HEK293 (cell line): Measurements from ENCODE around the gene GAREM1.

Experiments
- CTCF ChIA-PET: fragments of 350-600 bp; formaldehyde crosslinking; extraction: SDS; loops from one replicate; lab custom pipeline; 2021; ENCODE audit warnings: antibody characterized with exemption; lab: Yijun Ruan, JAX
- POLR2A ChIA-PET: fragments of 300-600 bp; formaldehyde crosslinking; extraction: SDS; loops from one replicate; lab custom pipeline; 2020; ENCODE audit warnings: antibody characterized with exemption, inconsistent platforms; lab: Yijun Ruan, JAX
- H3K27ac ChIP-seq: fragments of 200-500 bp; sonication (Bioruptor generic); 2 replicates; pipeline ENCODE4 v1.5.1; 2014; ENCODE audit warnings: low read depth, low read length, control low read depth, inconsistent platforms; ENCODE audit errors: extremely low read depth
- H3K36me3 ChIP-seq, 2 experiments: fragments of 200-500 bp in 1 of 2; sonication (Bioruptor generic) in 1 of 2; 1 replicate in 1 of 2; 2 replicates in 1 of 2; pipeline ENCODE4 v1.5.1; 2014 to 2017; ENCODE audit warnings: inconsistent platforms in 2 of 2, low read length in 2 of 2; ENCODE audit not compliant: control insufficient read depth in 2 of 2, insufficient read depth in 1 of 2
- H3K4me1 ChIP-seq: fragments of 200-500 bp; sonication (Bioruptor generic); 2 replicates; pipeline ENCODE4 v1.5.1; 2014; ENCODE audit warnings: mild to moderate bottlenecking, low read length, inconsistent platforms; ENCODE audit not compliant: control insufficient read depth, insufficient read depth
- H3K4me3 ChIP-seq: 2 replicates; pipeline ENCODE4 v1.5.1; 2011; ENCODE audit warnings: low read depth, mild to moderate bottlenecking, control low read depth, low read length, moderate library complexity
- H3K9me3 ChIP-seq: fragments of 200-500 bp; sonication (Bioruptor generic); 2 replicates; pipeline ENCODE4 v1.5.1; 2014; ENCODE audit warnings: low read depth, low read length, inconsistent platforms; ENCODE audit not compliant: control insufficient read depth, insufficient read depth
- ATF2 ChIP-seq: fragments of 450-650 bp; formaldehyde crosslinking; IDR thresholded peaks from 2 replicates; pipeline ENCODE4 v1.5.1; 2016; ENCODE audit warnings: missing biosample characterization, missing genetic modification characterization, low read depth
- EGR2 ChIP-seq: fragments of 450-650 bp; formaldehyde crosslinking; IDR thresholded peaks from 2 replicates; pipeline ENCODE4 v1.5.1; 2016; ENCODE audit warnings: low read depth, missing biosample characterization, missing genetic modification characterization
- KLF16 ChIP-seq: fragments of 450-650 bp; formaldehyde crosslinking; IDR thresholded peaks from 2 replicates; pipeline ENCODE4 v1.5.1; 2017; ENCODE audit warnings: missing biosample characterization, missing genetic modification characterization
- OSR2 ChIP-seq: fragments of 450-650 bp; formaldehyde crosslinking; IDR thresholded peaks from 2 replicates; pipeline ENCODE4 v1.5.1; 2016; ENCODE audit warnings: missing biosample characterization, missing genetic modification characterization
- SP3 ChIP-seq: fragments of 450-650 bp; formaldehyde crosslinking; IDR thresholded peaks from 2 replicates; pipeline ENCODE4 v1.5.1; 2016; ENCODE audit warnings: missing biosample characterization, missing genetic modification characterization
- WT1 ChIP-seq: fragments of 450-650 bp; formaldehyde crosslinking; IDR thresholded peaks from 2 replicates; pipeline ENCODE4 v1.5.1; 2016; ENCODE audit warnings: missing biosample characterization, missing genetic modification characterization
- YY1 ChIP-seq: fragments of 450-650 bp; formaldehyde crosslinking; IDR thresholded peaks from 2 replicates; pipeline ENCODE4 v1.5.1; 2018; ENCODE audit warnings: missing biosample characterization, missing genetic modification characterization
- ZNF138 ChIP-seq: fragments of 450-650 bp; formaldehyde crosslinking; IDR thresholded peaks from 2 replicates; pipeline ENCODE4 v1.5.1; 2016; ENCODE audit warnings: missing biosample characterization, missing genetic modification characterization, borderline replicate concordance
- ZNF16 ChIP-seq: fragments of 450-650 bp; formaldehyde crosslinking; IDR thresholded peaks from 2 replicates; pipeline ENCODE4 v1.5.1; 2016; ENCODE audit warnings: low read depth, missing biosample characterization, missing genetic modification characterization
- ZNF23 ChIP-seq: fragments of 450-650 bp; formaldehyde crosslinking; IDR thresholded peaks from 2 replicates; pipeline ENCODE4 v1.5.1; 2016; ENCODE audit warnings: missing biosample characterization, missing genetic modification characterization, borderline replicate concordance
- ZNF274 ChIP-seq, 2 experiments: fragments of 200-500 bp in 1 of 2; fragments of 450-650 bp in 1 of 2; sonication (Bioruptor generic) in 1 of 2; formaldehyde crosslinking in 1 of 2; IDR thresholded peaks; 2 replicates each; pipeline versions ENCODE4 v1.5.1 to v1.6.1; 2014 to 2016; ENCODE audit warnings: borderline replicate concordance in 1 of 2, inconsistent platforms in 1 of 2, low read length in 1 of 2, missing biosample characterization in 1 of 2, missing genetic modification characterization in 1 of 2
- ZNF280C ChIP-seq: fragments of 450-650 bp; formaldehyde crosslinking; IDR thresholded peaks from 2 replicates; pipeline ENCODE4 v1.5.1; 2016; ENCODE audit warnings: missing biosample characterization, missing genetic modification characterization
- ZNF280D ChIP-seq: fragments of 450-650 bp; formaldehyde crosslinking; IDR thresholded peaks from 2 replicates; pipeline ENCODE4 v1.5.1; 2016; ENCODE audit warnings: missing biosample characterization, missing genetic modification characterization
- ZNF292 ChIP-seq: fragments of 450-650 bp; formaldehyde crosslinking; IDR thresholded peaks from 2 replicates; pipeline ENCODE4 v1.5.1; 2016; ENCODE audit warnings: low read depth, missing biosample characterization, missing genetic modification characterization, borderline replicate concordance
- ZNF426 ChIP-seq: fragments of 450-650 bp; formaldehyde crosslinking; IDR thresholded peaks from 2 replicates; pipeline ENCODE4 v1.5.1; 2017; ENCODE audit warnings: missing biosample characterization, missing genetic modification characterization, mild to moderate bottlenecking, inconsistent platforms, moderate library complexity
- ZNF48 ChIP-seq: fragments of 450-650 bp; formaldehyde crosslinking; IDR thresholded peaks from 2 replicates; pipeline ENCODE4 v1.5.1; 2016; ENCODE audit warnings: missing biosample characterization, missing genetic modification characterization
- ZNF510 ChIP-seq: fragments of 450-650 bp; formaldehyde crosslinking; IDR thresholded peaks from 2 replicates; pipeline ENCODE4 v1.5.1; 2018; ENCODE audit warnings: mild to moderate bottlenecking, missing genetic modification characterization, missing biosample characterization; ENCODE audit not compliant: insufficient replicate concordance
- ZNF530 ChIP-seq: fragments of 450-650 bp; formaldehyde crosslinking; IDR thresholded peaks from 2 replicates; pipeline ENCODE4 v1.5.1; 2016; ENCODE audit warnings: low read depth, missing biosample characterization, missing genetic modification characterization
- ZNF560 ChIP-seq: fragments of 450-650 bp; formaldehyde crosslinking; IDR thresholded peaks from 2 replicates; pipeline ENCODE4 v1.5.1; 2017; ENCODE audit warnings: missing biosample characterization, missing genetic modification characterization, borderline replicate concordance
- ZNF777 ChIP-seq: fragments of 450-650 bp; formaldehyde crosslinking; IDR thresholded peaks from 2 replicates; pipeline ENCODE4 v1.5.1; 2017; ENCODE audit warnings: missing biosample characterization, missing genetic modification characterization, borderline replicate concordance
- ZNF792 ChIP-seq: fragments of 450-650 bp; formaldehyde crosslinking; IDR thresholded peaks from 2 replicates; pipeline ENCODE4 v1.5.1; 2016; ENCODE audit warnings: missing biosample characterization, missing genetic modification characterization
- ZNF830 ChIP-seq: fragments of 450-650 bp; IDR thresholded peaks from 2 replicates; pipeline ENCODE4 v1.5.0; 2018; ENCODE audit warnings: missing biosample characterization, missing genetic modification characterization, low read depth, mild to moderate bottlenecking, moderate library complexity
- ZSCAN18 ChIP-seq: fragments of 450-650 bp; formaldehyde crosslinking; IDR thresholded peaks from 2 replicates; pipeline ENCODE4 v1.5.1; 2016; ENCODE audit warnings: missing biosample characterization, missing genetic modification characterization
- ZSCAN5A ChIP-seq: fragments of 450-650 bp; formaldehyde crosslinking; IDR thresholded peaks from 2 replicates; pipeline ENCODE4 v1.5.1; 2016; ENCODE audit warnings: missing biosample characterization, missing genetic modification characterization

GAREM1 gene

GRCh38 chr18:32480581-32480980 lies 9.9 kb upstream of the GAREM1 start:
- Histone ChIP-seq H3K36me3 (no peaks in the 10 kb centered on the region), H3K27ac (no peak overlapping the region), H3K4me1 (no peaks in the 10 kb centered on the region), H3K4me3 (no peak overlapping the region), H3K9me3 (no peaks in the 10 kb centered on the region)
- ChIA-PET POLR2A (no interaction called here), CTCF (interaction anchor here (1.2 kb wide), 1 partner anchor 10 kb away, joined by 4 read pairs; the partner anchor contains the start of gene GAREM1)
- TF ChIP-seq ZNF280D (no peak), OSR2 (tag by site-specific recombination) (no peak), SP3 (tag by site-specific recombination) (no peak), ZNF510 (tag by site-specific recombination) (no peak), ZNF138 (tag by site-specific recombination) (no peak), ATF2 (tag by site-specific recombination) (no peak), ZSCAN5A (tag by site-specific recombination) (no peak), ZNF560 (tag by site-specific recombination) (no peak), ZNF777 (tag by site-specific recombination) (no peak), ZNF48 (tag by site-specific recombination) (no peak), ZNF16 (tag by site-specific recombination) (no peak), ZSCAN18 (no peak)

- H3K27ac ChIP-seq, result no peak overlapping the region
- ChIA-PET POLR2A (no interaction called here), CTCF (interaction anchor here (0.7 to 1.2 kb wide), 2 partner anchors 43 to 206 kb away, joined by 3 to 8 read pairs; no protein-coding TSS in a partner anchor)
- no peaks in the 10 kb centered on the region for H3K36me3 ChIP-seq
- H3K4me3 ChIP-seq, result no peak overlapping the region
- H3K4me1 ChIP-seq, result no peaks in the 10 kb centered on the region
- H3K9me3 ChIP-seq, result no peaks in the 10 kb centered on the region
- TF ChIP-seq YY1 (tag by site-specific recombination) (no peak), EGR2 (no peak), ZNF280C (no peak), WT1 (tag by site-specific recombination) (no peak), ZNF23 (tag by site-specific recombination) (no peak), ZNF830 (tag by site-specific recombination) (no peak), ZNF426 (tag by site-specific recombination) (no peak), ZNF292 (no peak), ZSCAN18 (no peak), ZNF530 (tag by site-specific recombination) (no peak), KLF16 (no peak), ZNF792 (tag by site-specific recombination) (no peak), ZNF274 (IDR thresholded peaks at IDR 0.05; ENCODE audit: low read length) (no peak), ZNF274 (tag by site-specific recombination; IDR thresholded peaks at IDR 0.05; ENCODE audit: borderline replicate concordance) (no peak)
Measured at GRCh38 chr18:32478807-32479206, 8.1 kb upstream of the GAREM1 start.
